ENCODE results near the gene TMTC1.

TMTC1 gene

GRCh38 chr12:29610473-29611170 is 173.1 kb downstream of the TMTC1 start:
- no peak for DNase-seq

- no peak for DNase-seq
These were observed 174.1 kb downstream of the TMTC1 start for GRCh38 chr12:29609431-29610215.

GRCh38 chr12:29608581-29608980 is 175.2 kb downstream of the TMTC1 start:
- no peak for DNase-seq

GRCh38 chr12:29599381-29599780 is 184.4 kb downstream of the TMTC1 start:
- no peak for DNase-seq

GRCh38 chr12:29595071-29595755 is 188.5 kb downstream of the TMTC1 start:
- DNase-seq: no peak

- DNase-seq: no peak
These were observed 190.7 kb downstream of the TMTC1 start for GRCh38 chr12:29593001-29593400.

- no peak for DNase-seq
These were observed 192.4 kb downstream of the TMTC1 start for GRCh38 chr12:29591140-29592020.

GRCh38 chr12:29589851-29590250 is 193.9 kb downstream of the TMTC1 start:
- DNase-seq: no peak

- no peak for DNase-seq
These were observed 194.4 kb downstream of the TMTC1 start for GRCh38 chr12:29589286-29589820.

- DNase-seq: no peak
These were observed 201.0 kb downstream of the TMTC1 start for GRCh38 chr12:29582677-29583272.

GRCh38 chr12:29582146-29582545 is 201.6 kb downstream of the TMTC1 start:
- no peak for DNase-seq

GRCh38 chr12:29581631-29582030 is 202.1 kb downstream of the TMTC1 start:
- DNase-seq: no peak

- no peak for DNase-seq
These were observed 202.8 kb downstream of the TMTC1 start for GRCh38 chr12:29580971-29581370.

- no peak for DNase-seq
These were observed 205.0 kb downstream of the TMTC1 start for GRCh38 chr12:29578731-29579130.

GRCh38 chr12:29578070-29578469 is 205.7 kb downstream of the TMTC1 start:
- no peak for DNase-seq

GRCh38 chr12:29574500-29574899 is 209.2 kb downstream of the TMTC1 start:
- no peak for DNase-seq

GRCh38 chr12:29572938-29573337 is 210.8 kb downstream of the TMTC1 start:
- DNase-seq: no peak

- DNase-seq: no peak
These were observed 211.3 kb downstream of the TMTC1 start for GRCh38 chr12:29572464-29572863.

- no peak for DNase-seq
These were observed 214.5 kb downstream of the TMTC1 start for GRCh38 chr12:29569132-29569757.

GRCh38 chr12:29566441-29566840 is 217.3 kb downstream of the TMTC1 start:
- no peak for DNase-seq

GRCh38 chr12:29565727-29566126 is 218.0 kb downstream of the TMTC1 start:
- no peak for DNase-seq

- DNase-seq: no peak
These were observed 218.8 kb downstream of the TMTC1 start for GRCh38 chr12:29564925-29565324.
